ENCODE measurements around the gene LIPC.

The LIPC gene

DNA sequence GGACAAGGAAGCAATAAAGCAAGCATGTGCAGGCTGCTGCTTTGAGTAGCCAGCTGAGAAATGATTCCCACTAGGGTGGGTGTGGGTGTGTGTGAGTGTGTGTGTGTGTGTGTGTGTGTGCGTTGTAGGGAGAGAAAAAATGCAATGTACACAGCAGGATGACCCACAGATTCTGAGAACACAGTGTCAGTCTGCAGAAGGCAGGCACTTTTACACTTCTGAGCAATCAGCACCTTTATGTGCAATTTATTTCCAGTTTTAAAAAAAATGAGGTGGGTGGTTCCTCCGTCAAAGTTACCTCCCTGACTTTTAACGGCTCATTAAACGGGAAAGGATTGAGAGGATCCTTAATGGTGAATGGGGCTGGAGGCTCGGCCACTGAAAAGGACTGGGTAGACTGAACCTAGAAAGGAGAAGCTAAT lies 38.5 kb upstream of the LIPC start:
- Histone ChIP-seq H3K27me3 (ENCODE audit: control insufficient read depth, insufficient read depth, low read length) (no peaks in the 10 kb centered on the region), H3K9me3 (ENCODE audit: control insufficient read depth, insufficient read depth, low read length) (no peaks in the 10 kb centered on the region), H3K4me1 (ENCODE audit: control insufficient read depth, insufficient read depth, low read length) (no peaks in the 10 kb centered on the region), H3K36me3 (ENCODE audit: control insufficient read depth, insufficient read depth, low read length) (no peaks in the 10 kb centered on the region), H3K9ac (ENCODE audit: low read depth, low read length) (no peak overlapping the region), H3K4me3 (ENCODE audit: low read depth, low read length) (no peak overlapping the region)

DNA sequence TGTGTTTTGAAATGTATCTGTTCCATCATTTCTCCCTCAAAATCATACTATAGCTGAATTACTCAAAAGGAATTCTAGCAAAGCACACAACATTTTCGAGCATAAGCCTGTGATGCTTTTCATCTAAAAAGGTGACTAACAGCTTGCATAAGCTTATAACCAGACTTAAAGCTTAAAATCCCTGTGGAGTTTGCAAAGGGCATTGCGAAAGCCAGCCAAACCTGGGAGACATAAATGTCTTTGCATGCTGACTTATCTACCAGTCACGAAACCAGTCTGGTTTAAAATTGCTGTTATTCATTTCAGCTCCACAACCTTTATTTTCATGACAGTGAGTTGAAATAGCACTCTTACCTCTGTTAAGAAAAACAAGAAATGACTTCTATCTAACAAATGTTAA lies 35.6 kb upstream of the LIPC start:
- Histone ChIP-seq H3K4me3 (ENCODE audit: low read depth, low read length) (no peak overlapping the region), H3K9ac (ENCODE audit: low read depth, low read length) (no peak overlapping the region), H3K9me3 (ENCODE audit: control insufficient read depth, insufficient read depth, low read length) (no peaks in the 10 kb centered on the region), H3K27me3 (ENCODE audit: control insufficient read depth, insufficient read depth, low read length) (no peaks in the 10 kb centered on the region), H3K4me1 (ENCODE audit: control insufficient read depth, insufficient read depth, low read length) (no peaks in the 10 kb centered on the region), H3K36me3 (ENCODE audit: control insufficient read depth, insufficient read depth, low read length) (no peaks in the 10 kb centered on the region)

GRCh38 chr15:58398071-58398470 lies 33.7 kb upstream of the LIPC start:
- Histone ChIP-seq H3K27me3 (ENCODE audit: control insufficient read depth, insufficient read depth, low read length) (no peaks in the 10 kb centered on the region), H3K4me1 (ENCODE audit: control insufficient read depth, insufficient read depth, low read length) (no peaks in the 10 kb centered on the region), H3K36me3 (ENCODE audit: control insufficient read depth, insufficient read depth, low read length) (no peaks in the 10 kb centered on the region), H3K4me3 (ENCODE audit: low read depth, low read length) (no peak overlapping the region), H3K9ac (ENCODE audit: low read depth, low read length) (no peak overlapping the region), H3K9me3 (ENCODE audit: control insufficient read depth, insufficient read depth, low read length) (no peaks in the 10 kb centered on the region)

DNA sequence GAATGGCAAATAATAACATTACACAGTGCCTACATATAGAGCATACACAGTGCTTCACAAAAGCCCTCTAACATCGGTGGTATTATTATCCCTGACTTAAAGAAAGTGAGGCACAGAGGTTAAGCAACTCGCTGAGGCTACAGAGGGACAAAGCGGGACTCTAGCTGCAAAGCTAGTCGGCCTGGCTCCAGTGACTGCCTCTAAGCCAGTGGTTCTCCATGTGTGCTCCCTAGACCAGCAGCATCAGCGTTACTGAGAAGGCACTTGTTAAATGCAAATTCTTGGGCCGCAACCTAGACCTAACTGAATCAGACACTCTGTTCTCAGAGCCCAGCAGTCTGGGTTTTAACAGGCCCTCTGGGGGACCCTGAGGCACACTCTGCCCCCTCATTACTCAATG lies 33.1 kb upstream of the LIPC start:
- H3K27me3 ChIP-seq (ENCODE audit: control insufficient read depth, insufficient read depth, low read length): no peaks in the 10 kb centered on the region
- H3K4me3 ChIP-seq (ENCODE audit: low read depth, low read length): no peak overlapping the region
- H3K36me3 ChIP-seq (ENCODE audit: control insufficient read depth, insufficient read depth, low read length): no peaks in the 10 kb centered on the region
- H3K9me3 ChIP-seq (ENCODE audit: control insufficient read depth, insufficient read depth, low read length): no peaks in the 10 kb centered on the region
- H3K9ac ChIP-seq (ENCODE audit: low read depth, low read length): peak overlapping the region; percentile 16
- no peaks in the 10 kb centered on the region for H3K4me1 ChIP-seq (ENCODE audit: control insufficient read depth, insufficient read depth, low read length)

DNA sequence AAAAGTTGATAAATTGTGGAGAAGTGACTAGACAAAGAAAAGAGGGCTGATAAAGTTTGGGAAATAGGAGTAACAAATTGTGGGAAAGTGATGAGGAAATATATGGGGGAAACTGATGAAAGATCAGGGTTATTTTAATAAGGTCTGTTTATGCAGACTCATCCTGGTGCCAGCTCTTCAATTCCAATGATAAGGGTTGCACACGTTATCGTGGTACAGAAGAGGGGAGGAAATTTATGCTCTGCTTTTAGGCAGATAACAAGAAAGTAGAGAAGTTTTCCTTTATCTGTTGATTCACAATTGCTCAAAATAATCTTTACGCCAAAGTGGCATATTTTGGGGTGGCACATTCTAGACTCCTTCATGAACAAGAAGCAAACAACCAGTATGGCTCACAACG lies 32.1 kb upstream of the LIPC start:
- H3K27me3 ChIP-seq (ENCODE audit: control insufficient read depth, insufficient read depth, low read length): no peaks in the 10 kb centered on the region
- no peaks in the 10 kb centered on the region for H3K36me3 ChIP-seq (ENCODE audit: control insufficient read depth, insufficient read depth, low read length)
- H3K9me3 ChIP-seq (ENCODE audit: control insufficient read depth, insufficient read depth, low read length): no peaks in the 10 kb centered on the region
- H3K4me1 ChIP-seq (ENCODE audit: control insufficient read depth, insufficient read depth, low read length): no peaks in the 10 kb centered on the region
- H3K9ac ChIP-seq (ENCODE audit: low read depth, low read length): no peak overlapping the region
- no peak overlapping the region for H3K4me3 ChIP-seq (ENCODE audit: low read depth, low read length)

DNA sequence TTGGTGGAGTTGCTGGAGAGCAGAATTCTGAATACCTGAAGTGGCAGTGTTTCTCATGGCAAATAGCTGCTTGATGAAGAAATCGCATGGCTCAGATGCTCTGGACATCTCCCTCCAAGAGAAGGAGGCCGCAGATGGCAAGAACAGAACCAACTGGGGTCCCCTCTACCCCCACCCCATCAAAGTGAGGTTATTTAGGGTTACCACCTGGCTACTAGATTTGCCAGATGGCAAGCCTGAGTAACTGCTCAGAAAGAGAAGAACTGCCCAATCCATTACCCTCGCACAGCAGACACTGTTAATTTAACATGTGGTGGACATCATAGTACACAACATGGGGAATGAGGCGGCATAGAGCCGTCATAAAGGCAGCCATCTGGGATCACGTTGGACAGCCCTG lies 30.5 kb upstream of the LIPC start:
- H3K9ac ChIP-seq (ENCODE audit: low read depth, low read length): no peak overlapping the region
- H3K4me1 ChIP-seq (ENCODE audit: control insufficient read depth, insufficient read depth, low read length): no peaks in the 10 kb centered on the region
- no peak overlapping the region for H3K4me3 ChIP-seq (ENCODE audit: low read depth, low read length)
- no peaks in the 10 kb centered on the region for H3K9me3 ChIP-seq (ENCODE audit: control insufficient read depth, insufficient read depth, low read length)
- H3K36me3 ChIP-seq (ENCODE audit: control insufficient read depth, insufficient read depth, low read length): no peaks in the 10 kb centered on the region
- H3K27me3 ChIP-seq (ENCODE audit: control insufficient read depth, insufficient read depth, low read length): no peaks in the 10 kb centered on the region

- no peaks in the 10 kb centered on the region for H3K4me1 ChIP-seq (ENCODE audit: control insufficient read depth, insufficient read depth, low read length)
- H3K9ac ChIP-seq (ENCODE audit: low read depth, low read length): no peak overlapping the region
- no peaks in the 10 kb centered on the region for H3K36me3 ChIP-seq (ENCODE audit: control insufficient read depth, insufficient read depth, low read length)
- H3K9me3 ChIP-seq (ENCODE audit: control insufficient read depth, insufficient read depth, low read length): no peaks in the 10 kb centered on the region
- no peak overlapping the region for H3K4me3 ChIP-seq (ENCODE audit: low read depth, low read length)
- no peaks in the 10 kb centered on the region for H3K27me3 ChIP-seq (ENCODE audit: control insufficient read depth, insufficient read depth, low read length)
Observed at GRCh38 chr15:58401991-58402649, 29.7 kb upstream of the LIPC start.

DNA sequence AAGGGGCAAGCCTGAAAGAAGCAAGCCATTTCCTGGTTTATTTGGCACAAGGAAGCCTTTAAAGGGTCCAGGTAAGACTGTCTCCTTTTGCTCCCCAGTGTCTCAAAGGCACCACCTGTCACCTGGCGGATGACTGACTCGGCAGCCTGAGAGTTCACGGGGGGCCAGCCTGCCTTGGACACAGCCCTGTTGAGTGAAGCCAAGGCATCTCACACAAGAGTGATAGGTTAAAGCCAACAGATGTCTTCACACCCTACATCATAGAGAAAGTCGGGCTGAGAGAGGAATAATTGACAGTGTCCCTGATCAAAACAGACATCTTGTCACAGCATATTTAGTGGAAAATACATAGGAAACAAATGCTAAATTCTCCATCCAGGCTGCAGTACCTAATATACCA lies 28.2 kb upstream of the LIPC start:
- Histone ChIP-seq H3K4me1 (ENCODE audit: control insufficient read depth, insufficient read depth, low read length) (no peaks in the 10 kb centered on the region), H3K4me3 (ENCODE audit: low read depth, low read length) (no peak overlapping the region), H3K36me3 (ENCODE audit: control insufficient read depth, insufficient read depth, low read length) (no peaks in the 10 kb centered on the region), H3K9ac (ENCODE audit: low read depth, low read length) (no peak overlapping the region), H3K27me3 (ENCODE audit: control insufficient read depth, insufficient read depth, low read length) (no peaks in the 10 kb centered on the region), H3K9me3 (ENCODE audit: control insufficient read depth, insufficient read depth, low read length) (no peaks in the 10 kb centered on the region)

DNA sequence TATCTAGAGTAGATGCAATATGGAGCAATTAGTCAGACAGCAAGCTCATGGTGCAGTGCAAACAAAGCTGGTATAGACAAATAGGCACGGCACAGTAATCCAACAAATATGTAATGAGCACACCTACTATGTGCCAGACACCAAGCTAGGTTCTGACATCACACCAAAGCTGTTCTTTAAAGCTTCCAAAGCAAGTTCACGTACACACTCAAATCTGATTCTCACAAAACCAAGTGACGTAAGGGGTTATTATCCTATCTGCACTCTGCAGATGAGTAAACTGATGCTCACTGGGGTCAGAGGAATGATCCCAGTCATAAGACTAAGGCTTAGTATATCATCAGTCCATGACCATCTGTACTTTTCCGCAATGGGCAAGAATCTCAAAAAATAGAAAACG lies 27.8 kb upstream of the LIPC start:
- Histone ChIP-seq H3K9ac (ENCODE audit: low read depth, low read length) (no peak overlapping the region), H3K9me3 (ENCODE audit: control insufficient read depth, insufficient read depth, low read length) (no peaks in the 10 kb centered on the region), H3K27me3 (ENCODE audit: control insufficient read depth, insufficient read depth, low read length) (no peaks in the 10 kb centered on the region), H3K4me3 (ENCODE audit: low read depth, low read length) (no peak overlapping the region), H3K4me1 (ENCODE audit: control insufficient read depth, insufficient read depth, low read length) (no peaks in the 10 kb centered on the region), H3K36me3 (ENCODE audit: control insufficient read depth, insufficient read depth, low read length) (no peaks in the 10 kb centered on the region)

DNA sequence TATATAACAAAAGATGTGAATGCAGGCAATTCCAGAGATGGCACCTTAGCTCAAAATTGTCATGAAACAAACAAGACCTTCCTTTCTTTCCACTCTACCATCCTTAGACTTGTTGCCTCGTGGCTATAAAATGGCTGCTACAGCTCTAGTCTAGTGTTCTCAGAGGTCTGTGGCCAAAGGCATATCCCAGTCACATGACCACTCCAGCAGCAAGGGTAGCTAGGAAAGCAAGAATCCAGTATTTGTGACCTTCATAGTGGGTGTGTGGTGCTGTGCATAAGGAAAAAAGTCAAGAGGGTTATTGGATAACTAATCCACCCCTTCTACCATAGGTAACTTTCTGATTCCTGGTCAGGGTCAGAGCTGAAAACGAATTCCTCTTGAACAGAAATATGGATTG lies 27.1 kb upstream of the LIPC start:
- Histone ChIP-seq H3K9ac (ENCODE audit: low read depth, low read length) (no peak overlapping the region), H3K9me3 (ENCODE audit: control insufficient read depth, insufficient read depth, low read length) (no peaks in the 10 kb centered on the region), H3K27me3 (ENCODE audit: control insufficient read depth, insufficient read depth, low read length) (no peaks in the 10 kb centered on the region), H3K4me1 (ENCODE audit: control insufficient read depth, insufficient read depth, low read length) (no peaks in the 10 kb centered on the region), H3K4me3 (ENCODE audit: low read depth, low read length) (no peak overlapping the region), H3K36me3 (ENCODE audit: control insufficient read depth, insufficient read depth, low read length) (no peaks in the 10 kb centered on the region)

- Histone ChIP-seq H3K27me3 (ENCODE audit: control insufficient read depth, insufficient read depth, low read length) (no peaks in the 10 kb centered on the region), H3K36me3 (ENCODE audit: control insufficient read depth, insufficient read depth, low read length) (no peaks in the 10 kb centered on the region), H3K4me3 (ENCODE audit: low read depth, low read length) (no peak overlapping the region), H3K9ac (ENCODE audit: low read depth, low read length) (no peak overlapping the region), H3K9me3 (ENCODE audit: control insufficient read depth, insufficient read depth, low read length) (no peaks in the 10 kb centered on the region), H3K4me1 (ENCODE audit: control insufficient read depth, insufficient read depth, low read length) (no peaks in the 10 kb centered on the region)
Observed at GRCh38 chr15:58405865-58406264, 25.9 kb upstream of the LIPC start.

GRCh38 chr15:58406811-58407210 lies 25.0 kb upstream of the LIPC start:
- Histone ChIP-seq H3K4me1 (ENCODE audit: control insufficient read depth, insufficient read depth, low read length) (no peaks in the 10 kb centered on the region), H3K4me3 (ENCODE audit: low read depth, low read length) (no peak overlapping the region), H3K27me3 (ENCODE audit: control insufficient read depth, insufficient read depth, low read length) (no peaks in the 10 kb centered on the region), H3K9me3 (ENCODE audit: control insufficient read depth, insufficient read depth, low read length) (no peaks in the 10 kb centered on the region), H3K36me3 (ENCODE audit: control insufficient read depth, insufficient read depth, low read length) (no peaks in the 10 kb centered on the region), H3K9ac (ENCODE audit: low read depth, low read length) (no peak overlapping the region)
